Measurements from ENCODE around the gene SLC2A1.

SLC2A1 gene

GRCh38 chr1:42944246-42944928, 14.3 kb downstream of the SLC2A1 start:
- no peak overlapping the region for H3K27ac ChIP-seq (ENCODE audit: low read depth, low read length)
- no peak overlapping the region for H3K4me3 ChIP-seq (ENCODE audit: low read length)

GRCh38 chr1:42943728-42944127, 14.9 kb downstream of the SLC2A1 start:
- H4K20me1 ChIP-seq (ENCODE audit: control insufficient read depth, insufficient read depth, low read depth, low read length): peaks cover 41% of the 10 kb centered on the region
- no peak overlapping the region for H3K4me2 ChIP-seq (ENCODE audit: low read length)
- no peak overlapping the region for H3K27ac ChIP-seq (ENCODE audit: low read depth, low read length)
- no peaks in the 10 kb centered on the region for H3K9me3 ChIP-seq (ENCODE audit: control insufficient read depth, insufficient read depth, low read length)
- no peaks in the 10 kb centered on the region for H3K27me3 ChIP-seq (ENCODE audit: control insufficient read depth, low read length)
- H3F3A ChIP-seq (ENCODE audit: control insufficient read depth, insufficient read depth): no peaks in the 10 kb centered on the region
- peaks cover 58% of the 10 kb centered on the region for H3K4me1 ChIP-seq (ENCODE audit: control insufficient read depth, low read length)
- H3K79me2 ChIP-seq (ENCODE audit: control insufficient read depth, low read length): peaks cover 98% of the 10 kb centered on the region
- TF ChIP-seq, protein P1, sequence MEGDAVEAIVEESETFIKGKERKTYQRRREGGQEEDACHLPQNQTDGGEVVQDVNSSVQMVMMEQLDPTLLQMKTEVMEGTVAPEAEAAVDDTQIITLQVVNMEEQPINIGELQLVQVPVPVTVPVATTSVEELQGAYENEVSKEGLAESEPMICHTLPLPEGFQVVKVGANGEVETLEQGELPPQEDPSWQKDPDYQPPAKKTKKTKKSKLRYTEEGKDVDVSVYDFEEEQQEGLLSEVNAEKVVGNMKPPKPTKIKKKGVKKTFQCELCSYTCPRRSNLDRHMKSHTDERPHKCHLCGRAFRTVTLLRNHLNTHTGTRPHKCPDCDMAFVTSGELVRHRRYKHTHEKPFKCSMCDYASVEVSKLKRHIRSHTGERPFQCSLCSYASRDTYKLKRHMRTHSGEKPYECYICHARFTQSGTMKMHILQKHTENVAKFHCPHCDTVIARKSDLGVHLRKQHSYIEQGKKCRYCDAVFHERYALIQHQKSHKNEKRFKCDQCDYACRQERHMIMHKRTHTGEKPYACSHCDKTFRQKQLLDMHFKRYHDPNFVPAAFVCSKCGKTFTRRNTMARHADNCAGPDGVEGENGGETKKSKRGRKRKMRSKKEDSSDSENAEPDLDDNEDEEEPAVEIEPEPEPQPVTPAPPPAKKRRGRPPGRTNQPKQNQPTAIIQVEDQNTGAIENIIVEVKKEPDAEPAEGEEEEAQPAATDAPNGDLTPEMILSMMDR (IDR thresholded peaks at IDR 0.05; ENCODE audit: low read depth, low read length, poor library complexity, severe bottlenecking): no peak
- no peak for TF ChIP-seq EZH2phosphoT487 (IDR thresholded peaks at IDR 0.05; ENCODE audit: borderline replicate concordance, low read length)
- H3K4me3 ChIP-seq (ENCODE audit: low read length): no peak overlapping the region
- no peaks in the 10 kb centered on the region for H3K9me2 ChIP-seq (replicated peaks; ENCODE audit: control insufficient read depth, low read length)
- H3K36me3 ChIP-seq (ENCODE audit: control insufficient read depth, low read length): peaks cover 94% of the 10 kb centered on the region

More at GRCh38 chr1:42944246-42944928, 14.3 kb downstream of the SLC2A1 start:
- peaks cover 89% of the 10 kb centered on the region for H3K36me3 ChIP-seq (ENCODE audit: control insufficient read depth, low read length)
- no peak overlapping the region for H3K4me2 ChIP-seq (ENCODE audit: low read length)
- H4K20me1 ChIP-seq (ENCODE audit: control insufficient read depth, insufficient read depth, low read depth, low read length): peaks cover 41% of the 10 kb centered on the region
- no peaks in the 10 kb centered on the region for H3K9me3 ChIP-seq (ENCODE audit: control insufficient read depth, insufficient read depth, low read length)
- H3K4me1 ChIP-seq (ENCODE audit: control insufficient read depth, low read length): peaks cover 56% of the 10 kb centered on the region
- H3K79me2 ChIP-seq (ENCODE audit: control insufficient read depth, low read length): peaks cover 98% of the 10 kb centered on the region
- H3F3A ChIP-seq (ENCODE audit: control insufficient read depth, insufficient read depth): no peaks in the 10 kb centered on the region
- no peak for TF ChIP-seq EZH2phosphoT487 (IDR thresholded peaks at IDR 0.05; ENCODE audit: borderline replicate concordance, low read length)
- TF ChIP-seq, protein P1 (IDR thresholded peaks at IDR 0.05; ENCODE audit: low read depth, low read length, poor library complexity, severe bottlenecking): no peak
- no peaks in the 10 kb centered on the region for H3K27me3 ChIP-seq (ENCODE audit: control insufficient read depth, low read length)
- H3K9me2 ChIP-seq (replicated peaks; ENCODE audit: control insufficient read depth, low read length): no peaks in the 10 kb centered on the region

GRCh38 chr1:42943166-42943565, 15.5 kb downstream of the SLC2A1 start:
- Histone ChIP-seq H3K79me2 (ENCODE audit: control insufficient read depth, low read length) (peaks cover 98% of the 10 kb centered on the region), H4K20me1 (ENCODE audit: control insufficient read depth, insufficient read depth, low read depth, low read length) (peaks cover 38% of the 10 kb centered on the region), H3K4me1 (ENCODE audit: control insufficient read depth, low read length) (peaks cover 61% of the 10 kb centered on the region), H3F3A (ENCODE audit: control insufficient read depth, insufficient read depth) (no peaks in the 10 kb centered on the region), H3K9me2 (replicated peaks; ENCODE audit: control insufficient read depth, low read length) (no peaks in the 10 kb centered on the region), H3K4me3 (ENCODE audit: low read length) (no peak overlapping the region), H3K4me2 (ENCODE audit: low read length) (no peak overlapping the region), H3K27ac (ENCODE audit: low read depth, low read length) (no peak overlapping the region), H3K27me3 (ENCODE audit: control insufficient read depth, low read length) (no peaks in the 10 kb centered on the region), H3K9me3 (ENCODE audit: control insufficient read depth, insufficient read depth, low read length) (no peaks in the 10 kb centered on the region), H3K36me3 (ENCODE audit: control insufficient read depth, low read length) (peaks cover 96% of the 10 kb centered on the region)
- TF ChIP-seq, protein P1 (IDR thresholded peaks at IDR 0.05; ENCODE audit: low read depth, low read length, poor library complexity, severe bottlenecking): no peak
- TF ChIP-seq EZH2phosphoT487 (IDR thresholded peaks at IDR 0.05; ENCODE audit: borderline replicate concordance, low read length): no peak

Data from DOHH2 (cell line).